Aorta (tissue), 5 donors: ENCODE results near the gene ANKRD65. TPM values are rescaled to one million over a fixed set of nuclear protein-coding genes. Genes with fewer than 3 reads are reported as not detected.

Source experiments
- ATAC-seq: fragments of 200-7000 bp; cut with Tn5 transposase; one replicate; pipeline ENCODE4 v1.9.1; 2022; ENCODE audit warnings: moderate library complexity; ENCODE audit not compliant: low FRiP score
- DNase-seq, 2 donors: peaks; one replicate each; pipeline ENCODE4 v3.0.0-alpha.2; 2020
- H3K27ac ChIP-seq, 2 donors: one replicate each; pipeline ENCODE4 v1.5.1; 2013; ENCODE audit warnings: low read length in 2 of 2, mild to moderate bottlenecking in 2 of 2, moderate library complexity in 2 of 2, control low read depth in 1 of 2, inconsistent platforms in 1 of 2, low read depth in 1 of 2
- H3K27me3 ChIP-seq, 2 donors: one replicate each; pipeline ENCODE4 v1.6.1; 2013; ENCODE audit warnings: control low read depth in 1 of 2, low read length in 1 of 2, mild to moderate bottlenecking in 1 of 2, moderate library complexity in 1 of 2; ENCODE audit not compliant: insufficient read depth in 2 of 2, control insufficient read depth in 1 of 2
- H3K36me3 ChIP-seq, 2 donors: one replicate each; pipeline ENCODE4 v1.6.1; 2013; ENCODE audit warnings: control low read depth in 1 of 2, low read length in 1 of 2, mild to moderate bottlenecking in 1 of 2; ENCODE audit not compliant: insufficient read depth in 2 of 2, control insufficient read depth in 1 of 2
- H3K4me1 ChIP-seq, 2 donors: one replicate each; pipeline ENCODE4 v1.6.1; 2013; ENCODE audit warnings: low read length in 2 of 2, control low read depth in 1 of 2, mild to moderate bottlenecking in 1 of 2, moderate library complexity in 1 of 2; ENCODE audit not compliant: insufficient read depth in 2 of 2, control insufficient read depth in 1 of 2
- H3K4me3 ChIP-seq, 2 donors: one replicate each; pipeline ENCODE4 v1.5.1; 2013; ENCODE audit warnings: low read length in 2 of 2, control low read depth in 1 of 2, mild to moderate bottlenecking in 1 of 2
- H3K9me3 ChIP-seq: one replicate; pipeline ENCODE4 v1.6.1; 2013; ENCODE audit warnings: mild to moderate bottlenecking, low read length; ENCODE audit not compliant: control insufficient read depth
- WGBS, 2 donors: extraction: QIAGEN DNeasy Blood & Tissue Kit; methylation state at CpG; one replicate each; pipeline ENCODE4 v1.1.7; 2013; 5-methylcytosine and 5-hydroxymethylcytosine counted together
- intact Hi-C, 2 donors: fragments of 100-400 bp; cut with DNase I; formaldehyde crosslinking; loops; one replicate each; pipeline versions ENCODE4 v1.14.2 to v1.15.0; 2022
- polyA plus RNA-seq, 2 donors: library from polyadenylated mRNA; stranded (reverse); fragments of 200-250 nt; gene quantifications; one replicate each; pipeline ENCODE4 v1.2.3, GENCODE V29; 2013
- total RNA-seq, 2 donors: library from RNA; stranded (reverse); fragmentation: NEBNext Ultra II Directional; extraction: Animal tissue kit (Norgen Biotek cat#: 25700); gene quantifications; one replicate each; pipeline ENCODE4 v1.2.1, GENCODE V29; 2021
- donor health status: healthy with polysubstance abuse.
- donor health status: Bipolar disorder and iron deficiency.
- donor health status: DM: no; HTN: no; CAD: no.
- donor health status: DM: no; HTN: no; CAD: no.
- donor health status: DM: yes; HTN: yes; CAD: no.

The ANKRD65 gene
- total and polyA plus RNA-seq, 4 donors, result 0.13 to 6.9 (median 1.5) TPM; not detected in 1

- WGBS, 2 donors, result 70 to 88% methylated on average over 11 of the region's 11 CpGs
- H3K4me1 ChIP-seq, result no peaks in the 10 kb centered on the region
- intact Hi-C loops, result no loop called here
- H3K27me3 ChIP-seq, result no peaks in the 10 kb centered on the region
- no peaks in the 10 kb centered on the region for H3K9me3 ChIP-seq
- DNase-seq, result peak in 1 of 2 donors; percentile 69
- no peaks in the 10 kb centered on the region for H3K36me3 ChIP-seq
- no peak for ATAC-seq
- H3K27ac ChIP-seq, result no peak overlapping the region
- H3K4me3 ChIP-seq, result no peak overlapping the region
Observed at GRCh38 chr1:1437904-1438376, 16.9 kb upstream of the ANKRD65 start.

- no peak for ATAC-seq
- Histone ChIP-seq H3K27me3 (no peaks in the 10 kb centered on the region), H3K4me3 (no peak overlapping the region), H3K27ac (no peak overlapping the region), H3K9me3 (no peaks in the 10 kb centered on the region), H3K4me1 (no peaks in the 10 kb centered on the region), H3K36me3 (no peaks in the 10 kb centered on the region)
- intact Hi-C loops, result no loop called here
- DNase-seq, result peak in 1 of 2 donors; percentile 66
- WGBS, 2 donors, result 90 to 91% methylated on average over 31 of the region's 31 CpGs
Observed at GRCh38 chr1:1437033-1437903, 16.2 kb upstream of the ANKRD65 start.

GRCh38 chr1:1436630-1437032 is 15.6 kb upstream of the ANKRD65 start:
- intact Hi-C loops, result no loop called here
- ATAC-seq (no peak), DNase-seq (peak in 1 of 2 donors; percentile 37)
- WGBS, 2 donors, result 93 to 95% methylated on average over 7 of the region's 7 CpGs
- Histone ChIP-seq H3K27me3 (no peaks in the 10 kb centered on the region), H3K9me3 (no peaks in the 10 kb centered on the region), H3K4me3 (no peak overlapping the region), H3K27ac (no peak overlapping the region), H3K4me1 (no peaks in the 10 kb centered on the region), H3K36me3 (no peaks in the 10 kb centered on the region)

- no peak for ATAC-seq
- peak in 1 of 2 donors; percentile 73 for DNase-seq
- WGBS, 2 donors, result 26 to 36% methylated on average over 26 to 40 of the region's 40 CpGs
- Histone ChIP-seq H3K4me1 (no peaks in the 10 kb centered on the region), H3K27me3 (no peaks in the 10 kb centered on the region), H3K36me3 (no peaks in the 10 kb centered on the region), H3K27ac (no peak overlapping the region), H3K9me3 (no peaks in the 10 kb centered on the region), H3K4me3 (peak overlapping the region in 1 of 2 donors; percentile 14)
- intact Hi-C loops, result no loop called here
Observed at GRCh38 chr1:1435911-1436629, 15.0 kb upstream of the ANKRD65 start.

- Histone ChIP-seq H3K27ac (no peak within 1 kb of the TSS), H3K4me3 (peak within 1 kb of the TSS in 1 of 2 donors; percentile 14), H3K4me1 (no peaks in the 10 kb centered on the region), H3K27me3 (no peaks in the 10 kb centered on the region), H3K9me3 (no peaks in the 10 kb centered on the region), H3K36me3 (no peaks in the 10 kb centered on the region)
- intact Hi-C loops, result no loop called here
- ATAC-seq (peak; percentile 64), DNase-seq (peak in 1 of 2 donors; percentile 91)
- WGBS, 2 donors, result 10 to 11% methylated on average over 71 to 89 of the region's 89 CpGs
Observed at GRCh38 chr1:1435106-1435903, 14.2 kb upstream of the ANKRD65 start, which contains the start of gene VWA1. Gene VWA1, plus strand, starts transcription at chr1:1435690. Its CDS starts 59 bp downstream, at chr1:1435749.

GRCh38 chr1:1434824-1435105 is 13.7 kb upstream of the ANKRD65 start:
- no peaks in the 10 kb centered on the region for H3K27me3 ChIP-seq
- H3K27ac ChIP-seq, result no peak overlapping the region
- H3K4me1 ChIP-seq, result no peaks in the 10 kb centered on the region
- no peak overlapping the region for H3K4me3 ChIP-seq
- no peaks in the 10 kb centered on the region for H3K36me3 ChIP-seq
- ATAC-seq (no peak), DNase-seq (no peak)
- 83 to 84% methylated on average over 4 of the region's 4 CpGs for WGBS, 2 donors
- H3K9me3 ChIP-seq, result no peaks in the 10 kb centered on the region
- intact Hi-C loops, result no loop called here

- H3K9me3 ChIP-seq, result no peaks in the 10 kb centered on the region
- H3K36me3 ChIP-seq, result no peaks in the 10 kb centered on the region
- no peaks in the 10 kb centered on the region for H3K27me3 ChIP-seq
- H3K4me1 ChIP-seq, result no peaks in the 10 kb centered on the region
- no peak overlapping the region for H3K27ac ChIP-seq
- ATAC-seq (peak; percentile 2), DNase-seq (peak; percentile 54 to 85)
- intact Hi-C loops, result no loop called here
- no peak overlapping the region for H3K4me3 ChIP-seq
- 15 to 25% methylated on average over 26 to 32 of the region's 32 CpGs for WGBS, 2 donors
Observed at GRCh38 chr1:1434131-1434823, 13.2 kb upstream of the ANKRD65 start.

- no peaks in the 10 kb centered on the region for H3K9me3 ChIP-seq
- ATAC-seq (peak; percentile 6), DNase-seq (peak in 1 of 2 donors; percentile 84)
- no peak overlapping the region for H3K4me3 ChIP-seq
- H3K27ac ChIP-seq, result no peak overlapping the region
- WGBS, 2 donors, result 38 to 47% methylated on average over 8 to 12 of the region's 12 CpGs
- no peaks in the 10 kb centered on the region for H3K36me3 ChIP-seq
- H3K4me1 ChIP-seq, result no peaks in the 10 kb centered on the region
- H3K27me3 ChIP-seq, result no peaks in the 10 kb centered on the region
- intact Hi-C loops, result no loop called here
Observed at GRCh38 chr1:1433804-1434130, 12.7 kb upstream of the ANKRD65 start.
